Measurements from ENCODE around the gene LAPTM5.

LAPTM5 gene

GRCh38 chr1:30786264-30786991, 28.9 kb upstream of the LAPTM5 start:
- DNase-seq, result peak in 8 of 14 donors; percentile 36 to 86 (median 42)

GRCh38 chr1:30785714-30786113, 28.1 kb upstream of the LAPTM5 start:
- DNase-seq, result no peak

- no peak for DNase-seq
These were observed 27.6 kb upstream of the LAPTM5 start for GRCh38 chr1:30785181-30785580.

DNA sequence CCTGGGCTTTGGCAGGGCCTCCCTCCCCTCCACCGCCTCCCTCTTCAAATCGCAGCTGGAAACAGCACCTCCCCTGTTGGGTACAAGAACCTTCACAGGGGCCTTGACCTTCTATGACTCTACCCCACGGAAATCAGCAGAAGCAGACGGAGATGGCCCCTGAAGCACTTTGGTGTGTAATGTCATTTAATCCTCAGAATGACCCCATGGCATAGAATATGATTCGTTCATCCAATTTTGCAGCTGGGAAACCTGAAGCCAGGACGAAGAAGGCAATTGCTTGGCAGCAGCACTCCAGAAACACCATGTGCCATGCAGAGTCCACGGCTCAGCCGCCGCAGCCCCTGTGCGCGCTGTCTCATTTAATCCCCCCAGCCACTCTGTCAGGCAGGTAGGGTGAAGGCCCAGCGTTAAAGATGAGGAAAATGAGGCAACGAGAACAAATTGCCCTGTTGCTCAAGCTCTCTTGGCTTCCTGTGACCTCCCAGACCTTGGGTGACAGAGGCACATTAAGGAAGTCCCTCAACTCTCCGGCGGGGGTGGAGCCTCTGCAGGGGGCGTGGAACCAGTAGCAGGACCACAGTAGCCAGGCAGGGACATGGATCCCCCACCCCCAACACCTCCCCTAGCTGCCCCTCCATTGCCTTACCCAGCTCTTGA, 25.8 kb upstream of the LAPTM5 start:
- peak in 1 of 14 donors; percentile 22 for DNase-seq

DNA sequence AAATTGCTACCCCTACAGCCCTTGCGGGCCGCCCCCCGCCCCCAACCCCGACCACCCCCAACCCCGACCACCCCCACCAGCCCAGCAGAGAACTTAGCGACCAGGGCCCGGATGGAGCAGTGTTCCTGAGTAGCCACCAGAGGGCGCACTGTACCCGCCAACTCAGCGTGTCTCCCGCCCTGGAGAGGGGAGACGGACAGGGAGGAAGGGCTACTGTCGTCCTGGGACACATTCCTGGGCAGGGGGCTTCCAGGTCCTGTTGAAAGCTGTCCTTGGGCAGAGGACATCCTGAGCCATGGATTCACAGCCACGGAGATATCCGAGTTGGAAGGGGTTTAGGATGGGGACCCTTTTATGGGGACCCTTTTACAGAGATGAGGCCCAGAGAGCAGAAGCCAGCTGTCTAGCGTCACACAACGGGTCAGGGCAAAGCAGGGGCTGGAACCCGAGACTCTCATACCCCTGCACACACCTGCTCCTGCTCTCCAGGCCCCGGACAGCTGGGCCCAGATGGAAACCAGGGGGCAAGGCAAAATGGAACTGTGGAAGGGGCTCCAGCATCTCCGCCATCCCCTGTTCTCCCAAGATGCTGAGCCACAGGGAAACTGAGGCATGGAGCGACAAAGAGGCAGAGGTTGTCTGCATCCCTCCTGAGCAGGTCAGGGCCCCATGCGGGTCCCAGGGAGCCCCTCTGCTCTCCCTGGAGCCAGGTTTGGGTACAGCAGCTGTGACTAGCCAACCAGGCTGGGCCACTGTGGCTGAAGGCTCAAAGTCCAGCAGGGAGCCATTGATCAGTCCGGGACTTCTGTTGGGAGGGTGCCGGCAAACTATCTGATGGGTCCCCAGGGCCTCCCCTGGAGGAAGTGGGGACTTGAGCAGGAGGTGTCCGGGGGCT, 25.0 kb upstream of the LAPTM5 start:
- peak in 10 of 14 donors; percentile 24 to 82 (median 40) for DNase-seq

DNA sequence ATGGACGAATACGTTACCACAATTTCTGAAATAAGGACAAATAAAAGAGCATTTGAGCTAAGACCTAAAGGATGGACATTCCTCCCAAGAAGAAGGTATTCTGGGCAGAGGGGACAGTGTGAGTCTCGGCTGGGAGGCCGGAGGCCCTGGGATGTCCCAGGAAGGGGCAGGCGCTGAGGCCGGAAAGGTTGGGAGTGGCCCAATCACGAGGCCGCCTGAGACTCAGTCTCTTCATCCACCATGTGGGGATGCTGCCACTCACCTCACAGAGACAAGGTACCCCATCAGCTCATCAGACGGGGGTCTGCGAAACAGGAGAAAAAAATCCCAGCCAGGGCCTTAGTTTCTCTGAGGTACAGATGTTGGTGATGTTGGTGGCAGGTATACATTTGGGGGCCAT, 24.3 kb upstream of the LAPTM5 start:
- DNase-seq, result no peak

DNA sequence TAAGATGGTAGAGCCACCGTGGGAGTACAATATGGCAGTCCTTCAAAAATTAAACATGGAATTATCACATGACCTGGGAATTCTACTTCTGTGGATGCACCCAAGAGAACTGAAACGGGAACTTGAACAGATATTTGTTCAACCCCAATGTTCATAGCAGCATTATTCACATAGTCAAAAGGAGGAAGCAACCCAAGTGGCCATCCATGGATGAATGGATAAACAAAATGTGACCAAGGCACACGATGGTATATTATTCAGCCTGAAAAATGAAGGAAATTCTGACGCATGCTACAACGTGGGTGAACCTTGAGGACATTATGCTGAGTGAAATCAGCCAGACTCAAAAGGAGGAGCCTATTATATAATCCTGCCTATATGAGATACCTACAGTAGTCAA, 22.8 kb upstream of the LAPTM5 start:
- DNase-seq, result no peak

DNA sequence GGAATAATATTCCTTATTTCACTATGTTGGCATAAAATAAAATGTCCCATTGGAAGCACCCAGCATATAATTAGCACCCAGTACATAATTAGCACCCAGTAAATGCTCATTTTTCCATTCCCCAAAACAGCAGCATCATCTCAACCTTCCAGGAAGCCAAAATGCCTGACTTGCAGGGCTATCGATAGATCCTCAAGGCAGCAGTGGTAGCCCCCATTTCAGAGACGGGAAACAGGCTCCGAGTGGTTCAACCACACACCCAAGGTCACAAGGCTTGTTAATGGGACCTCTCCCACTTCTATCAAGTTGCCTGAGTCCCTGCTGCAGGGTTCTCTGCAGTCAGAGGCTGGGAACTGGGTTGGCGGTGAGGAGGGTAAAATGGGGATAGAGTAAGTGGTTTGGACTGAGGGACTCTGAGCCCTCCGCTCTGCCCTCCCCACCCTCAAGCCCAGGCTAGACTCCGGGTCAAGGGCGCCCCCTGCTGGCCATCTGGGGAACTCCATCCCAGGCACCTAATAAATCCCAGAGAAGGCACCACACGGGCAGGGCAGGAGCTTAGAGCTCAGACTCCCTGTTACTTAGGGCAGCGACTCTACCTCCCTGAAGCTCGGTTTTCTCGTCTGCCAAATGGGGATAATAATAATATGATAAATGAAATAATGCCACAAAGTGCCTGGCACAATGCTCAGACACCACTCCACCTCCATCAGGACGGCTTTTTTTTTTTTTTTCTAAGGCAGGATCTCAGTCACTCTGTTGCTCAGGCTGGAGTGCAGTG, 21.9 kb upstream of the LAPTM5 start:
- peak in 12 of 14 donors; percentile 43 to 91 (median 72) for DNase-seq

- DNase-seq, result no peak
These were observed 21.4 kb upstream of the LAPTM5 start for GRCh38 chr1:30778979-30779293.

DNA sequence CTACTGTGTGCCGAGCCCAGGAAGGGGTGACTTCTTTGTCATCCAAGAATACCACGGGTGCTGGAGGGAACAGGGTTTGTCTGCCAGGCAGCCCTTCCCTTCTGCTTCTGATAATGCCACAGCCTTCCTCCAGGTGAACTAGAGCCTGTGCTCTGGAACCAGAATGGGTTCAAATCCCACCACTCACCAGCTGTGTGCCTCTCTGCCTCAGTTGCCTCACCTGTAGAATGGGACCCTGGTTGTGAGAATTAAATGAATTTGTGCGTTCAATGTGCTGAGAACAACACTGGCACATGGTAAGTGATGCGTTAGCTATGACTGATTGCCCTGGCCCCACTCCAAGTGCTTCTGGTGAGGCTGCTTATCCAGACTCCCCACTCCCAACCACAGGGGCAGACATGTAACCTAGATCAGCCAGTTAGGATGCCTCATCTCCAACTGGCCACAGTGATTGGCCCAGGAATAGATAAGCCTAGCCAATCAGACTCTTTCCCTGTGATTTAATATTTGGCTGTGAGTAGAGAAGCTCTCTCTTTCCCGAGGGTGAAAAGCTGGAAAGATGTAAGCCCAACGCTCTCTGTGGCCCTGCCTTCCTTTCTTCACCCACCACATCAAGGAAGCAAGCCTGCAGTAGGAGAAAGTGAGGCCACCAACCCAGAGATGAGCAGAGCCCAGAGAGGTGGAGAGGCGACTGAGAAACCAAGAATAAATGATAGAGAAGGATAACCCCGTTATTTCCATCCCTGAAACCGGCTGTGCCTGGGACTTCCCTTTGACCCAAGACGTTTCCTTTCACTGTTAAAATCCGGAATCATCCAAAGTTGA, 20.8 kb upstream of the LAPTM5 start:
- peak in 1 of 14 donors; percentile 13 for DNase-seq

DNA sequence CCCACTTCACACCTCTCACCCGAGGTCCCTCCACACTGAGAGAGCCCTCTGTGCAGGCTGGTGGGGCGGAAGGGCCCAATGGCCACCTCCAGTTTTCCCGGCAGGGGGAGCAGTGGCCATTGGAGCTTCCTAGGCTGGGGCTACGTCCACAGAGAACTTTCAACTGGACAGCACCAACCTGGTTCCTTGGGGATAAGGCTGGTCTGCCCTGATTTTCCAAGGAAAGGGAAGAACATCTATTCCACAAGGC, 20.3 kb upstream of the LAPTM5 start:
- peak in 1 of 14 donors; percentile 21 for DNase-seq

GRCh38 chr1:30777060-30777903, 19.7 kb upstream of the LAPTM5 start:
- DNase-seq, result no peak

DNA sequence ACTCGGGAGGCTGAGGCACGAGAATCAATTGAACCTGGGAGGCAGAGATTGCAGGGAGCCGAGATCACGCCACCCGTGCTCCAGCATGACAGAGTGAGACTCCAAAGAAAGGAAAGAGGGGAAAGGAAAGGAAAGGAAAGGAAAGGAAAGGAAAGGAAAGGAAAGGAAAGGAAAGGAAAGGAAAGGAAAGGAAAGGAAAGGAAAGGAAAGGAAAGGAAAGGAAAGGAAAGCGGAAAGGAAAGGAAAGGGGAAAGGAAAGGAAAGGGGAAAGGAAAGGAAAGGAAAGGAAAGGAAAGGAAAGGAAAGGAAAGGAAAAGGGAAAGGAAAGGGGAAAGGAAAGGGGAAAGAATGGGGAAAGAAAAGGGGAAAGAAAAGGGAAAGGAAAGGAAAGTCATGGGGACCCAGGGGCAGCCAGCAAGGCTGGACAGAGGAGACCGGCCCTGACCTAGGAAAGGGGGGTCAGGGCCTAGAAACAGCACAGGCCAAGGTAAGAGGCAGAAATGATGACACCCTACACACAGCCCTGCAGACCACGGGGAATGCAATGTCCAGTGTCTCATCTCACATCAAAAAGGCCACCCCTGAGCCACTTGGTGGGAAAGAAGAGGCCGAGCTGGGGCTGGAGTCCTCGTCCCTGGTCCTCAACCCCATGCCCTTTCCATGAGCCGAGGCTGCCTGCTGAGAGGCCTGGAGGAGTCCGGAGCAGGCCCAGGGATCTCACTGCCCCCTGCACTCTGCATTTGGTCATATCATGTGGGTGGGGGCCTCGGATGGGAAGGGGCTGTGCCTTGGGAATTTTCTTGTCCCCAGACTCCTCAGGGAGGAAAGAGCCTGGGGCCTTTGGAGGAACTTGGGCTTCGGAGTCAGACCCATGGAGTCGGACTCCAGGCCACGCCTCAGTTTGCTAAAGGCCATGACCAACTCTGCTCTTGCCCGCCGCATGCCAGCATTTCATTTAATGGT, 18.8 kb upstream of the LAPTM5 start:
- DNase-seq, result no peak

DNA sequence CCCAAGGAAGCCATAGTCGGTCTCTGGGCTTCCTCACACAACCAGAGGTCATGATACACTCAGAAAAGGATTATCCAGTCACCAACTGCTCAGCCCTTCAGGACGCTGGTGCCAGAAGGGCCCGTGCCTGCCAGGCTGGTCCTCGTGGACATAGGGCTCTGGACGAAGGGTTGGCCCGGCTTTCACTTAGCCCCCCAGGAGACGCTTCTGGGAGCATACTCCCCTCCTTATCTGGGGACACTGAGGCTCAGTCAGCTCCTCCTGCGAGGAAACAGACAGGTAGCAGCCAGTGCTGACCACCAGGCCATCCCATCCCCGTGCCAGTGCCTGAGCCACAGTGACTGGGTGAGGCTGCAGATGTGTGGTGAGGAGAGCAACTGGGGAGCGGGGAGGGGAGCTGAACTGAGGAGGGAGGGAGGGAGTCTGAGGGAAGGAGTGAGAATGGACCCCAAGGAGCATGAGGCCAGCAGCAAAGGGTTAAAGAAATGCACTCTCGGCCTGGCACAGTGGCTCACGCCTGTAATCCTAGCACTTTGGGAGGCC, 17.9 kb upstream of the LAPTM5 start:
- DNase-seq, result no peak

DNA sequence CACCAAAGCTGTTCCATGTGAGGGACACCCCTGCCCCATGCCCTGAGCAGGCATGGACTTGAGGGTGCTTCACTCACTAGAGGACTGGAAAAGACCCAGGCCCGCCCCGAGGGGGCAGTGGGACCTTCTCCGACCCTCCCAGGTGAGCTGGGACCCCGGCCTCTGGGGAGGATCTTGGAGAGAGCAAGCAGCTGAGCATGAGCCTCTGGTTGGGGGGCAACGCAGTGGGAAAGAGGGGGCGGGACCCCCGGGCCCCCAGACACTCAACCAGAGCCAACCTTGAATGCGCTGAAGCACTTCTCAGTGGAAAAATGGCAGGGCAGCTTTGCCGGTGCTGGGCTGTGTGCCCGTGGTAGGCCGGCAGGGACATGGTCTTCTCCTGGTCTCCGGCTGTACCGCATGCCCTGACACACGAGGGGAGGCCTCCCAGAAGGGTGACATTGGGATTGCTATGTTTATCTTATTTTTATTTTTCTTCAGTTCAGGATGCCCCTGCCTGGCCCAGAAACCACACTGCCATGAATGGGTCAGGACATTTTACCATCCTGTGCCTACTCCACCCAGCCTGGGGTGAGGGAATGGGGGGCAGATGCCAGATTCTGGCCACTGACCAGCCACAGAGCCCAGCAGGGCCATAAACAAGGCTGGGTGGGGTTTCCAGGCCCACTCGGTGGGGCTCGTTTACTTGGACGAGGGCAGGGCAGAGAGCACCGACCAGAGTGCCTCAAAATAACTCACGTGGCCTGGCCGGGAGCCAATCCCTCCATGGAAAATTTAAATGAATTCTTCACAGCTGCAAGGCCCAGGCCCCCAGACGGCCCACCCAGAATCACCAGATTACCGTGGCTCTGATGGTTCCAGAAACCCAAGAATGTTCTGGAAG, 17.2 kb upstream of the LAPTM5 start:
- no peak for DNase-seq

DNA sequence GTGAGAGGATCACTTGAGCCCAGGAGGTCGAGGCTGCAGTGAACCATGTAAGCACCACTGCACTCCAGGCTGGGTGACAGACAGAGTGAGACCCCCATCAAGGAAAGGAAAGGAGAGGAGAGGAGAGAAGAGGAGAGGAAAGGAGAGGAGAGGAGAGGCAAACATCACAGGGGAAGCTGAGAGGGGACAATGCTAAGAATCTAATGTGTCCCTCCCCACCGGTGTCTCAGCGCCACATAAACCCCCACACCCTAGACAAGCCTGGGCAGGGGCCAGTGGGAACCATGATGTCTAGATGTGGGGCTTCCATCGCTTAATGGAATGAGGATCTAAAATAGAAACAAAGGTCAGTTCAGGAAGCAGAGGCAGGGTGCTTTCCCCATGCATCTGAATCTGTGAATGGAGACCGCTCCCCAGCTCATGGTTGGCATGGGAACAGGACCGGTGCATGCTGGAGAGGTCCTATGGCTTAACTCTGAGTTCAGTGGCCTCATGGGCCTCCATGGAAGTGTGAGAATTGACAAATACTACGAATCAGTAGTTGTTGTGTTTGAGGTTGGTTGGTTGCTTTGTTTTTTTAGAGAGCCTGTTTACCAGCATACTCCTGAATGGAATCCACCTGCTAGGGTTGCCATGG, 16.3 kb upstream of the LAPTM5 start:
- no peak for DNase-seq

DNA sequence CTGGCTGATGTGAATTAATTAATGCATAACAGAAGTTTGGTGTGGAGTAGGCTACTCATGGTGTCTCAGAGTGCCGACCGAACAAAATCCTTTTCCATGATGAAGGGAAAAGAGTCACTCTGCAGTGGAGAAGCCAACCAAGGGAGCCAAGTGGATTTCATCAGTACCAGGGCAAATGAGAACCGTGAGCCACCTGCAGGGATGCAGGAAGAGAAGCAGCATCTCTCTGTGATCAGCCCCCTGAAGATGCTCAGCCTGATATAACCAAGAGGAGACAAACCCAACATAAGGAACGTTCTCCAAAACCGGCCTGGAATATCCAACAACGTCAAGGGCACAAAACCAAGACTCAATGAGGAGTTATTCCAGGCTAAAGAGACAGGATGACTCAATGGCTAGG, 13.4 kb upstream of the LAPTM5 start:
- DNase-seq, result no peak

- no peak for DNase-seq
These were observed 12.6 kb upstream of the LAPTM5 start for GRCh38 chr1:30770150-30770549.
